Measurements from ENCODE around the gene CELA2B. TPM values are rescaled to one million over a fixed set of nuclear protein-coding genes. Genes with fewer than 3 reads are reported as not detected.

Gene CELA2B
- total and polyA plus RNA-seq, 4 donors: 0.45 to 0.77 (median 0.57) TPM; not detected in 1

- 72 to 78% methylated on average over 5 of the region's 5 CpGs for WGBS, 2 donors
- DNase-seq (no peak), ATAC-seq (ENCODE audit: low FRiP score) (no peak)
- H3K27me3 ChIP-seq (ENCODE audit: control insufficient read depth in 1 of 2, insufficient read depth in 2 of 2, low read length in 1 of 2): no peaks in the 10 kb centered on the region
- peaks cover 0 to 7% of the 10 kb centered on the region in 2 donors for H3K36me3 ChIP-seq (ENCODE audit: control insufficient read depth in 1 of 2, insufficient read depth in 2 of 2, low read length in 1 of 2)
- H3K27ac ChIP-seq (ENCODE audit: low read depth in 1 of 2, low read length in 2 of 2): no peak overlapping the region
- no peaks in the 10 kb centered on the region for H3K9me3 ChIP-seq (ENCODE audit: control insufficient read depth, low read length)
- no peaks in the 10 kb centered on the region for H3K4me1 ChIP-seq (ENCODE audit: control insufficient read depth in 1 of 2, insufficient read depth in 2 of 2, low read length in 2 of 2)
- intact Hi-C loops (cut with DNase I): no loop called here
- H3K4me3 ChIP-seq (ENCODE audit: low read length in 2 of 2): no peak overlapping the region
These were observed 16.7 kb downstream of the CELA2B start for GRCh38 chr1:15492596-15492995.

- ATAC-seq (ENCODE audit: low FRiP score): no peak
- H3K27me3 ChIP-seq (ENCODE audit: control insufficient read depth in 1 of 2, insufficient read depth in 2 of 2, low read length in 1 of 2): no peaks in the 10 kb centered on the region
- 93 to 97% methylated on average over 9 of the region's 9 CpGs for WGBS, 2 donors
- H3K4me3 ChIP-seq (ENCODE audit: low read length in 2 of 2): no peak overlapping the region
- H3K4me1 ChIP-seq (ENCODE audit: control insufficient read depth in 1 of 2, insufficient read depth in 2 of 2, low read length in 2 of 2): no peaks in the 10 kb centered on the region
- H3K36me3 ChIP-seq (ENCODE audit: control insufficient read depth in 1 of 2, insufficient read depth in 2 of 2, low read length in 1 of 2): peaks cover 0 to 7% of the 10 kb centered on the region in 2 donors
- intact Hi-C loops (cut with DNase I): no loop called here
- no peak overlapping the region for H3K27ac ChIP-seq (ENCODE audit: low read depth in 1 of 2, low read length in 2 of 2)
- DNase-seq: no peak
- no peaks in the 10 kb centered on the region for H3K9me3 ChIP-seq (ENCODE audit: control insufficient read depth, low read length)
These were observed 18.0 kb downstream of the CELA2B start for GRCh38 chr1:15493869-15494390.

- H3K27ac ChIP-seq (ENCODE audit: low read depth in 1 of 2, low read length in 2 of 2): no peak overlapping the region
- H3K4me1 ChIP-seq (ENCODE audit: control insufficient read depth in 1 of 2, insufficient read depth in 2 of 2, low read length in 2 of 2): no peaks in the 10 kb centered on the region
- ATAC-seq (ENCODE audit: low FRiP score) (no peak), DNase-seq (no peak)
- 81 to 86% methylated on average over 19 of the region's 19 CpGs for WGBS, 2 donors
- H3K9me3 ChIP-seq (ENCODE audit: control insufficient read depth, low read length): no peaks in the 10 kb centered on the region
- H3K36me3 ChIP-seq (ENCODE audit: control insufficient read depth in 1 of 2, insufficient read depth in 2 of 2, low read length in 1 of 2): peaks cover 0 to 4% of the 10 kb centered on the region in 2 donors
- intact Hi-C loops (cut with DNase I): no loop called here
- H3K27me3 ChIP-seq (ENCODE audit: control insufficient read depth in 1 of 2, insufficient read depth in 2 of 2, low read length in 1 of 2): no peaks in the 10 kb centered on the region
- H3K4me3 ChIP-seq (ENCODE audit: low read length in 2 of 2): no peak overlapping the region
These were observed 24.6 kb downstream of the CELA2B start for GRCh38 chr1:15500184-15501178.

GRCh38 chr1:15501208-15502032 lies 25.5 kb downstream of the CELA2B start:
- WGBS, 2 donors: 81% methylated on average over 17 of the region's 17 CpGs

GRCh38 chr1:15504436-15504835 lies 28.5 kb downstream of the CELA2B start:
- H3K9me3 ChIP-seq (ENCODE audit: control insufficient read depth, low read length): no peaks in the 10 kb centered on the region
- no peak overlapping the region for H3K27ac ChIP-seq (ENCODE audit: low read depth in 1 of 2, low read length in 2 of 2)
- intact Hi-C loops (cut with DNase I): no loop called here
- no peak overlapping the region for H3K4me3 ChIP-seq (ENCODE audit: low read length in 2 of 2)
- ATAC-seq (ENCODE audit: low FRiP score) (no peak), DNase-seq (peak in 1 of 2 donors; percentile 51)
- H3K4me1 ChIP-seq (ENCODE audit: control insufficient read depth in 1 of 2, insufficient read depth in 2 of 2, low read length in 2 of 2): no peaks in the 10 kb centered on the region
- no peaks in the 10 kb centered on the region for H3K27me3 ChIP-seq (ENCODE audit: control insufficient read depth in 1 of 2, insufficient read depth in 2 of 2, low read length in 1 of 2)
- WGBS, 2 donors: 93 to 95% methylated on average over 4 of the region's 4 CpGs
- H3K36me3 ChIP-seq (ENCODE audit: control insufficient read depth in 1 of 2, insufficient read depth in 2 of 2, low read length in 1 of 2): peaks cover 0 to 6% of the 10 kb centered on the region in 2 donors

More at GRCh38 chr1:15501208-15502032, 25.5 kb downstream of the CELA2B start:
- DNase-seq: peak in 1 of 2 donors; percentile 57
- intact Hi-C loops (cut with DNase I): no loop called here
- Histone ChIP-seq H3K27ac (ENCODE audit: low read depth in 1 of 2, low read length in 2 of 2) (no peak overlapping the region), H3K9me3 (ENCODE audit: control insufficient read depth, low read length) (no peaks in the 10 kb centered on the region), H3K27me3 (ENCODE audit: control insufficient read depth in 1 of 2, insufficient read depth in 2 of 2, low read length in 1 of 2) (no peaks in the 10 kb centered on the region), H3K36me3 (ENCODE audit: control insufficient read depth in 1 of 2, insufficient read depth in 2 of 2, low read length in 1 of 2) (peaks cover 0 to 5% of the 10 kb centered on the region in 2 donors), H3K4me3 (ENCODE audit: low read length in 2 of 2) (no peak overlapping the region), H3K4me1 (ENCODE audit: control insufficient read depth in 1 of 2, insufficient read depth in 2 of 2, low read length in 2 of 2) (no peaks in the 10 kb centered on the region)
- no peak for ATAC-seq (ENCODE audit: low FRiP score)

- H3K27me3 ChIP-seq (ENCODE audit: control insufficient read depth in 1 of 2, insufficient read depth in 2 of 2, low read length in 1 of 2): no peaks in the 10 kb centered on the region
- no peaks in the 10 kb centered on the region for H3K9me3 ChIP-seq (ENCODE audit: control insufficient read depth, low read length)
- ATAC-seq (ENCODE audit: low FRiP score) (no peak), DNase-seq (peak in 1 of 2 donors; percentile 57)
- H3K36me3 ChIP-seq (ENCODE audit: control insufficient read depth in 1 of 2, insufficient read depth in 2 of 2, low read length in 1 of 2): peaks cover 0 to 5% of the 10 kb centered on the region in 2 donors
- no peaks in the 10 kb centered on the region for H3K4me1 ChIP-seq (ENCODE audit: control insufficient read depth in 1 of 2, insufficient read depth in 2 of 2, low read length in 2 of 2)
- 95 to 96% methylated on average over 17 of the region's 17 CpGs for WGBS, 2 donors
- no peak overlapping the region for H3K4me3 ChIP-seq (ENCODE audit: low read length in 2 of 2)
- H3K27ac ChIP-seq (ENCODE audit: low read depth in 1 of 2, low read length in 2 of 2): no peak overlapping the region
- intact Hi-C loops (cut with DNase I): no loop called here
These were observed 30.9 kb downstream of the CELA2B start for GRCh38 chr1:15506831-15507230.

GRCh38 chr1:15507278-15507677 lies 31.4 kb downstream of the CELA2B start:
- Histone ChIP-seq H3K36me3 (ENCODE audit: control insufficient read depth in 1 of 2, insufficient read depth in 2 of 2, low read length in 1 of 2) (peaks cover 0 to 5% of the 10 kb centered on the region in 2 donors), H3K27me3 (ENCODE audit: control insufficient read depth in 1 of 2, insufficient read depth in 2 of 2, low read length in 1 of 2) (no peaks in the 10 kb centered on the region), H3K4me1 (ENCODE audit: control insufficient read depth in 1 of 2, insufficient read depth in 2 of 2, low read length in 2 of 2) (no peaks in the 10 kb centered on the region), H3K4me3 (ENCODE audit: low read length in 2 of 2) (no peak overlapping the region), H3K27ac (ENCODE audit: low read depth in 1 of 2, low read length in 2 of 2) (no peak overlapping the region), H3K9me3 (ENCODE audit: control insufficient read depth, low read length) (no peaks in the 10 kb centered on the region)
- DNase-seq (peak in 1 of 2 donors; percentile 27), ATAC-seq (ENCODE audit: low FRiP score) (no peak)
- intact Hi-C loops (cut with DNase I): no loop called here
- 89 to 92% methylated on average over 5 of the region's 5 CpGs for WGBS, 2 donors

GRCh38 chr1:15508700-15509487 lies 33.0 kb downstream of the CELA2B start:
- Histone ChIP-seq H3K36me3 (ENCODE audit: control insufficient read depth in 1 of 2, insufficient read depth in 2 of 2, low read length in 1 of 2) (peaks cover 0 to 2% of the 10 kb centered on the region in 2 donors), H3K9me3 (ENCODE audit: control insufficient read depth, low read length) (no peaks in the 10 kb centered on the region), H3K27ac (ENCODE audit: low read depth in 1 of 2, low read length in 2 of 2) (no peak overlapping the region), H3K4me1 (ENCODE audit: control insufficient read depth in 1 of 2, insufficient read depth in 2 of 2, low read length in 2 of 2) (no peaks in the 10 kb centered on the region), H3K27me3 (ENCODE audit: control insufficient read depth in 1 of 2, insufficient read depth in 2 of 2, low read length in 1 of 2) (no peaks in the 10 kb centered on the region), H3K4me3 (ENCODE audit: low read length in 2 of 2) (no peak overlapping the region)
- ATAC-seq (ENCODE audit: low FRiP score): no peak
- 87 to 92% methylated on average over 12 of the region's 12 CpGs for WGBS, 2 donors
- intact Hi-C loops (cut with DNase I): no loop called here
- peak in 1 of 2 donors; percentile 30 for DNase-seq

Data from aorta (tissue), 5 donors.